ENCODE data around the gene ARHGEF12.

GRCh38 chr11:120290956-120291355, 45.3 kb upstream of the ARHGEF12 start:
- TF ChIP-seq, protein P1, sequence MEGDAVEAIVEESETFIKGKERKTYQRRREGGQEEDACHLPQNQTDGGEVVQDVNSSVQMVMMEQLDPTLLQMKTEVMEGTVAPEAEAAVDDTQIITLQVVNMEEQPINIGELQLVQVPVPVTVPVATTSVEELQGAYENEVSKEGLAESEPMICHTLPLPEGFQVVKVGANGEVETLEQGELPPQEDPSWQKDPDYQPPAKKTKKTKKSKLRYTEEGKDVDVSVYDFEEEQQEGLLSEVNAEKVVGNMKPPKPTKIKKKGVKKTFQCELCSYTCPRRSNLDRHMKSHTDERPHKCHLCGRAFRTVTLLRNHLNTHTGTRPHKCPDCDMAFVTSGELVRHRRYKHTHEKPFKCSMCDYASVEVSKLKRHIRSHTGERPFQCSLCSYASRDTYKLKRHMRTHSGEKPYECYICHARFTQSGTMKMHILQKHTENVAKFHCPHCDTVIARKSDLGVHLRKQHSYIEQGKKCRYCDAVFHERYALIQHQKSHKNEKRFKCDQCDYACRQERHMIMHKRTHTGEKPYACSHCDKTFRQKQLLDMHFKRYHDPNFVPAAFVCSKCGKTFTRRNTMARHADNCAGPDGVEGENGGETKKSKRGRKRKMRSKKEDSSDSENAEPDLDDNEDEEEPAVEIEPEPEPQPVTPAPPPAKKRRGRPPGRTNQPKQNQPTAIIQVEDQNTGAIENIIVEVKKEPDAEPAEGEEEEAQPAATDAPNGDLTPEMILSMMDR (conservative IDR thresholded peaks at IDR 0.05; ENCODE audit: low read depth, low read length), result no peak
- TF ChIP-seq EZH2 (IDR thresholded peaks at IDR 0.05; ENCODE audit: low read length, unreplicated experiment), result no peak
